CD4-positive, alpha-beta T cell (primary cell): ENCODE measurements around the gene SOWAHC. TPM values are rescaled to one million over a fixed set of nuclear protein-coding genes. Genes with fewer than 3 reads are reported as not detected.

Experiments used
- ATAC-seq: fragments of 200-7000 bp; cut with Tn5 transposase; one replicate; pipeline ENCODE4 v1.10.0; 2022; ENCODE audit warnings: mild to moderate bottlenecking; ENCODE audit not compliant: poor library complexity
- CTCF ChIA-PET: fragments of 350-600 bp; sonication (Branson Sonifier 250); formaldehyde crosslinking; loops from one replicate; lab custom pipeline; 2021; ENCODE audit warnings: antibody characterized with exemption, inconsistent platforms; lab: Charles Lee
- POLR2A ChIA-PET: fragments of 350-600 bp; sonication (Branson Sonifier 250); formaldehyde crosslinking; loops from one replicate; lab custom pipeline; 2021; ENCODE audit warnings: antibody characterized with exemption, inconsistent platforms; lab: Charles Lee
- DNase-seq, 14 experiments: peaks; one replicate each; pipeline ENCODE4 v3.0.0-alpha.2; 2013 to 2020; ENCODE audit warnings: mixed read lengths in 2 of 14
- H3K27ac ChIP-seq, 2 donors: one replicate each; pipeline versions ENCODE4 v1.5.1 to v1.7.0; 2013; ENCODE audit warnings: low read length in 2 of 2, low read depth in 1 of 2, mild to moderate bottlenecking in 1 of 2
- H3K27me3 ChIP-seq, 2 experiments: 1 replicate in 1 of 2; 2 replicates in 1 of 2; pipeline versions ENCODE4 v1.6.1 to v1.7.0; 2013; ENCODE audit warnings: low read length in 2 of 2, control low read depth in 1 of 2, mild to moderate bottlenecking in 1 of 2, moderate library complexity in 1 of 2; ENCODE audit not compliant: insufficient read depth in 2 of 2, control insufficient read depth in 1 of 2
- H3K36me3 ChIP-seq: one replicate; pipeline ENCODE4 v1.6.1; 2013; ENCODE audit warnings: low read length, control low read depth; ENCODE audit not compliant: insufficient read depth
- H3K4me1 ChIP-seq: one replicate; pipeline ENCODE4 v1.6.1; 2013; ENCODE audit warnings: low read length, control low read depth; ENCODE audit not compliant: insufficient read depth
- H3K4me3 ChIP-seq: one replicate; pipeline ENCODE4 v1.5.1; 2013; ENCODE audit warnings: mild to moderate bottlenecking, low read length, moderate library complexity
- H3K9me3 ChIP-seq, 2 experiments: 1 replicate in 1 of 2; 2 replicates in 1 of 2; pipeline versions ENCODE4 v1.6.1 to v1.7.0; 2013; ENCODE audit warnings: low read length in 2 of 2, mild to moderate bottlenecking in 2 of 2, control low read depth in 1 of 2, moderate library complexity in 1 of 2; ENCODE audit not compliant: control insufficient read depth in 1 of 2, insufficient read depth in 1 of 2
- H3K27ac Mint-ChIP-seq: one replicate; pipeline ENCODE4 v1.8.0; 2020; ENCODE audit warnings: mixed read lengths
- H3K27me3 Mint-ChIP-seq: one replicate; pipeline ENCODE4 v1.8.0; 2021; ENCODE audit warnings: mixed read lengths
- H3K36me3 Mint-ChIP-seq: one replicate; pipeline ENCODE4 v1.8.0; 2021; ENCODE audit warnings: low read depth, mixed read lengths
- H3K4me1 Mint-ChIP-seq: one replicate; pipeline ENCODE4 v1.8.0; 2021; ENCODE audit warnings: low read depth, mixed read lengths
- H3K4me3 Mint-ChIP-seq: one replicate; pipeline ENCODE4 v1.8.0; 2020; ENCODE audit warnings: mild to moderate bottlenecking, mixed read lengths
- H3K9me3 Mint-ChIP-seq: one replicate; pipeline ENCODE4 v1.8.0; 2020; ENCODE audit warnings: mixed read lengths
- CTCF ChIP-seq: fragments of 200-600 bp; IDR thresholded peaks from one replicate; pipeline ENCODE4 v1.8.0; 2022; ENCODE audit warnings: antibody characterized with exemption, mild to moderate bottlenecking
- intact Hi-C, 2 experiments: fragments of 100-400 bp; cut with DNase I in 1 of 2; cut with micrococcal nuclease in 1 of 2; formaldehyde crosslinking; loops; one replicate each; pipeline versions ENCODE4 v1.15.1 to v1.9.0; 2023 to 2025; cut with DNase I, micrococcal nuclease
- total RNA-seq, 174 experiments: library from RNA in 2 of 174; stranded (reverse) in 2 of 174; gene quantifications; one replicate each; pipeline ENCODE4 v1.2.3 and lab custom pipeline; 2021 to 2026

The SOWAHC gene
- total RNA-seq, 2 experiments from 2014 or later, result 1.3 to 1.6 TPM

GRCh38 chr2:109644571-109645275 is 30.6 kb downstream of the SOWAHC start:
- H3K4me3 Mint-ChIP-seq, result no peak overlapping the region
- no peak for TF ChIP-seq CTCF
- CTCF ChIA-PET, result no interaction called here
- H3K27ac Mint-ChIP-seq, result no peak overlapping the region
- intact Hi-C loops, result no loop called here
- Histone ChIP-seq H3K9me3 (no peaks in the 10 kb centered on the region), H3K4me3 (no peak overlapping the region), H3K27me3 (no peaks in the 10 kb centered on the region), H3K4me1 (no peaks in the 10 kb centered on the region), H3K27ac (no peak overlapping the region), H3K36me3 (no peaks in the 10 kb centered on the region)
- ATAC-seq, result no peak
- POLR2A ChIA-PET, result no interaction called here
- peaks cover 6% of the 10 kb centered on the region for H3K27me3 Mint-ChIP-seq
- no peaks in the 10 kb centered on the region for H3K9me3 Mint-ChIP-seq
- no peaks in the 10 kb centered on the region for H3K4me1 Mint-ChIP-seq
- DNase-seq, result no peak
- H3K36me3 Mint-ChIP-seq, result no peaks in the 10 kb centered on the region

GRCh38 chr2:109645412-109646184 is 31.4 kb downstream of the SOWAHC start:
- POLR2A ChIA-PET, result no interaction called here

GRCh38 chr2:109646961-109647360 is 32.8 kb downstream of the SOWAHC start:
- H3K4me1 Mint-ChIP-seq, result no peaks in the 10 kb centered on the region

More at GRCh38 chr2:109645412-109646184, 31.4 kb downstream of the SOWAHC start:
- Histone ChIP-seq H3K27ac (no peak overlapping the region), H3K4me3 (no peak overlapping the region), H3K27me3 (no peaks in the 10 kb centered on the region), H3K9me3 (no peaks in the 10 kb centered on the region), H3K4me1 (no peaks in the 10 kb centered on the region), H3K36me3 (no peaks in the 10 kb centered on the region)
- Mint-ChIP-seq H3K9me3 (no peaks in the 10 kb centered on the region), H3K36me3 (no peaks in the 10 kb centered on the region), H3K4me3 (no peak overlapping the region), H3K27ac (no peak overlapping the region), H3K27me3 (peaks cover 11% of the 10 kb centered on the region), H3K4me1 (no peaks in the 10 kb centered on the region)
- intact Hi-C loops, result no loop called here
- DNase-seq (no peak), ATAC-seq (no peak)
- CTCF ChIA-PET, result no interaction called here
- no peak for TF ChIP-seq CTCF

More at GRCh38 chr2:109646961-109647360, 32.8 kb downstream of the SOWAHC start:
- Mint-ChIP-seq H3K27me3 (peaks cover 22% of the 10 kb centered on the region), H3K4me3 (no peak overlapping the region), H3K9me3 (no peaks in the 10 kb centered on the region), H3K27ac (no peak overlapping the region), H3K36me3 (no peaks in the 10 kb centered on the region)
- ATAC-seq, result no peak
- Histone ChIP-seq H3K9me3 (peaks cover 0 to 3% of the 10 kb centered on the region in 2 experiments), H3K4me3 (no peak overlapping the region), H3K4me1 (no peaks in the 10 kb centered on the region), H3K27me3 (no peaks in the 10 kb centered on the region), H3K36me3 (no peaks in the 10 kb centered on the region), H3K27ac (no peak overlapping the region)
- no peak for TF ChIP-seq CTCF
- intact Hi-C loops, result no loop called here
- ChIA-PET POLR2A (no interaction called here), CTCF (no interaction called here)
- DNase-seq, result no peak
